DND-41 (cell line): Measurements from ENCODE around the gene APC2.

Experiments used
- CTCF ChIP-seq: IDR thresholded peaks from 2 replicates; pipeline ENCODE4 v1.5.1; 2012; ENCODE audit warnings: borderline replicate concordance, low read length, moderate library complexity, mild to moderate bottlenecking; ENCODE audit not compliant: poor library complexity, severe bottlenecking; ENCODE audit errors: extremely low read depth
- EZH2 ChIP-seq: IDR thresholded peaks from 3 replicates; pipeline ENCODE4 v1.6.1; 2012; ENCODE audit warnings: borderline replicate concordance, low read depth, mild to moderate bottlenecking, moderate library complexity, low read length, inconsistent platforms; ENCODE audit not compliant: severe bottlenecking

- no peak for TF ChIP-seq CTCF
- TF ChIP-seq EZH2, result no peak
These were observed 17.4 kb upstream of the APC2 start for GRCh38 chr19:1432507-1432887.
